ENCODE data around the gene OR51B2.

OR51B2 gene

DNA sequence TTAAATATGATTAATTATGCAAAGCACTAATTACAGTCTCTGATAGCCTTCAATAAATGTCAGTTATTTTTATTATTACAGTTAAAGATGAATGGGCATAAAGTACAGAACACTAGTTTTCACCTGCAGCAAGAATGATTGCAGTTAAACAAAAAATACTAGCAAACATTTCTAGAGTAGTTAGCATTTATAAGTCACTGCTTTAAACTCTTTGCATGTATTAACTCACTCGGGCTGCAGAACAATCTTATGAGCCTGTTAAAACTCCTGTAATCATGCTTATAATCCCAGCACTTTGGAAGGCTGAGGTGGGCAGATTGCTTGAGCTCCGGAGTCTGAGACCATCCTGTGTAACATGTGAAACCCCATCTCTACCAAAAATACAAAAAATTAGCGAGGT, 37.2 kb downstream of the OR51B2 start:
- no peak for TF ChIP-seq MYC (IDR thresholded peaks at IDR 0.05; ENCODE audit: low read depth, low read length)
- TF ChIP-seq, protein P1, sequence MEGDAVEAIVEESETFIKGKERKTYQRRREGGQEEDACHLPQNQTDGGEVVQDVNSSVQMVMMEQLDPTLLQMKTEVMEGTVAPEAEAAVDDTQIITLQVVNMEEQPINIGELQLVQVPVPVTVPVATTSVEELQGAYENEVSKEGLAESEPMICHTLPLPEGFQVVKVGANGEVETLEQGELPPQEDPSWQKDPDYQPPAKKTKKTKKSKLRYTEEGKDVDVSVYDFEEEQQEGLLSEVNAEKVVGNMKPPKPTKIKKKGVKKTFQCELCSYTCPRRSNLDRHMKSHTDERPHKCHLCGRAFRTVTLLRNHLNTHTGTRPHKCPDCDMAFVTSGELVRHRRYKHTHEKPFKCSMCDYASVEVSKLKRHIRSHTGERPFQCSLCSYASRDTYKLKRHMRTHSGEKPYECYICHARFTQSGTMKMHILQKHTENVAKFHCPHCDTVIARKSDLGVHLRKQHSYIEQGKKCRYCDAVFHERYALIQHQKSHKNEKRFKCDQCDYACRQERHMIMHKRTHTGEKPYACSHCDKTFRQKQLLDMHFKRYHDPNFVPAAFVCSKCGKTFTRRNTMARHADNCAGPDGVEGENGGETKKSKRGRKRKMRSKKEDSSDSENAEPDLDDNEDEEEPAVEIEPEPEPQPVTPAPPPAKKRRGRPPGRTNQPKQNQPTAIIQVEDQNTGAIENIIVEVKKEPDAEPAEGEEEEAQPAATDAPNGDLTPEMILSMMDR (IDR thresholded peaks at IDR 0.05; ENCODE audit: low read depth, low read length), result no peak
- no peak for DNase-seq (ENCODE audit: low read depth)
- H3K4me3 ChIP-seq (ENCODE audit: low read depth, low read length), result no peak overlapping the region

DNA sequence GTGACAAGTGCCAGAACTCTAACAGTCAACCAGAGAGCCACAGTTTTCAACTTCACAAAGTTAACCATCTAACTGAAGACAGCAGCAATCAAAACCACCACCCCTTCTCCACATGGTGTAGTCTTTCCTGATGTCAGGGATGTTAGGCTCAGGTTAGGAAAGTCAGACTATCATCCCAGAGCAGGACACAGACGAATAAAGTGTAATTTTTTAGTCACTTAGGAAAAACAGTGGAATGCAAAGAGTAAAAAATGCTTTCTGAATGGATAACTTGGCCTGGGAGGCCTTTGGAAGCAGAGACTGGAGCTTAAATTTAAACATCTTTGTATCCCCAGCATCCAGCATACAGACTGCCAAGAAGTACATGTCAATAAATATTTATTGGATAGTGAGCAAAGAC, 37.7 kb downstream of the OR51B2 start:
- H3K4me3 ChIP-seq (ENCODE audit: low read depth, low read length), result no peak overlapping the region
- TF ChIP-seq MYC (IDR thresholded peaks at IDR 0.05; ENCODE audit: low read depth, low read length) (no peak), POLR2A (IDR thresholded peaks at IDR 0.05; ENCODE audit: extremely low read depth, insufficient read length) (no peak)
- TF ChIP-seq, protein P1 (IDR thresholded peaks at IDR 0.05; ENCODE audit: low read depth, low read length), result no peak
- no peak for DNase-seq (ENCODE audit: low read depth)

DNA sequence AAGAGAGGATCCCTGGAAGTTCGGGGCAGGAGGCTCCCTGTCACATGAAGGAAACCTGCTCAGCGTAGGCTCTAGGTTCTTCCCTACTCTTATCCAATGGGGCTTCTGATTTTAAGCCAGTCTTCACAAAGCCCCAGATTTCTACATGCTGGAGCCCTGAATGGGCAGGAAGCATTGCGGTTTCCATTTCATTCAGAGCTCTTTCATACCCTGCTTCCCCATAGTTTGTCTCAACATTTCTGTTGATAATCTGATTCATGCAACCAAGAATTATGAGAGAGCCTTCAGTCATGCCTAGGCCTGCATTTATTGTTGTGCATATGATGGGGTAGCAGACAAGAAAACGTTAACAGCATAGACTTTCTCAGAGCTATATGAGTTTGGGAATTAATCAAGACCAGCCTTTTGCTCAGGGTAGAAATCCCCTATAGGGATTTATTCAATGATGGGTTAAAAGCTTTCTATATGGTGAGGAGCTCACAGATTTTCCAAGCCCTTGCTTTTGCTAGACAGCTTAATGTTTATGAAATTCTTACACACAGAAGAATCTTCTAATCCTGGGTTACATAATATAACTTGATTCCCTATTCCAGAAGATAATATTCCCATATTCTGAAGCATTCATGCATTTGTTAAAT, 38.3 kb downstream of the OR51B2 start:
- TF ChIP-seq POLR2A (IDR thresholded peaks at IDR 0.05; ENCODE audit: extremely low read depth, insufficient read length) (no peak), MYC (IDR thresholded peaks at IDR 0.05; ENCODE audit: low read depth, low read length) (no peak)
- TF ChIP-seq, protein P2, sequence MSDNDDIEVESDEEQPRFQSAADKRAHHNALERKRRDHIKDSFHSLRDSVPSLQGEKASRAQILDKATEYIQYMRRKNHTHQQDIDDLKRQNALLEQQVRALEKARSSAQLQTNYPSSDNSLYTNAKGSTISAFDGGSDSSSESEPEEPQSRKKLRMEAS (IDR thresholded peaks at IDR 0.05; ENCODE audit: low read depth, low read length), result no peak
- TF ChIP-seq, protein P1 (IDR thresholded peaks at IDR 0.05; ENCODE audit: low read depth, low read length), result no peak
- no peak overlapping the region for H3K4me3 ChIP-seq (ENCODE audit: low read depth, low read length)
- DNase-seq (ENCODE audit: low read depth), result no peak

DNA sequence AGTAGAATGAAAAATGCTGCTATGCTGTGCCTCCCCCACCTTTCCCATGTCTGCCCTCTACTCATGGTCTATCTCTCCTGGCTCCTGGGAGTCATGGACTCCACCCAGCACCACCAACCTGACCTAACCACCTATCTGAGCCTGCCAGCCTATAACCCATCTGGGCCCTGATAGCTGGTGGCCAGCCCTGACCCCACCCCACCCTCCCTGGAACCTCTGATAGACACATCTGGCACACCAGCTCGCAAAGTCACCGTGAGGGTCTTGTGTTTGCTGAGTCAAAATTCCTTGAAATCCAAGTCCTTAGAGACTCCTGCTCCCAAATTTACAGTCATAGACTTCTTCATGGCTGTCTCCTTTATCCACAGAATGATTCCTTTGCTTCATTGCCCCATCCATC, 39.5 kb downstream of the OR51B2 start:
- TF ChIP-seq, protein P1 (IDR thresholded peaks at IDR 0.05; ENCODE audit: low read depth, low read length), result no peak
- TF ChIP-seq, protein P2 (IDR thresholded peaks at IDR 0.05; ENCODE audit: low read depth, low read length), result no peak
- no peak for TF ChIP-seq MYC (IDR thresholded peaks at IDR 0.05; ENCODE audit: low read depth, low read length)
- no peak for TF ChIP-seq POLR2A (IDR thresholded peaks at IDR 0.05; ENCODE audit: extremely low read depth, insufficient read length)

DNA sequence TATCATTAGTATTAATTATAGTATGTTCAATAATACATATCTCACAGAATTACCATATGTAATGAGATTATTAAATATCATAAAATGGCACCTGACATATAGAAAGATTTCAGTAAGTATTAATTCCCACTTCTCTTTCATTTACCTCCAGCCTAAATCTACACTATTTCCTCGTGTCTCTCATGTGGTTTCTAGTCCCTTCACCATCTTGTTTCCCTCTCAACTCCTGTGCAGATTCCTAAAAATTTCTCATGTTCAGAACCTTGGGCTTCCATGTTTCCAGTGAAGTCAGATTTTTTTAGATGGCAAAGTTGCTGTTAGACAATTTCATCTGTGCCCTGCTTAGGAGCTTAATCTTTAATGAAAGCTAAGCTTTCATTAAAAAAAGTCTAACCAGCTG, 40.2 kb downstream of the OR51B2 start:
- TF ChIP-seq, protein P1 (IDR thresholded peaks at IDR 0.05; ENCODE audit: low read depth, low read length), result no peak
- TF ChIP-seq POLR2A (IDR thresholded peaks at IDR 0.05; ENCODE audit: extremely low read depth, insufficient read length), result no peak
- TF ChIP-seq MYC (IDR thresholded peaks at IDR 0.05; ENCODE audit: low read depth, low read length), result no peak
- DNase-seq (ENCODE audit: low read depth), result no peak

More for the DNA sequence above, 39.5 kb downstream of the OR51B2 start:
- no peak for DNase-seq (ENCODE audit: low read depth)
- H3K4me3 ChIP-seq (ENCODE audit: low read depth, low read length), result no peak overlapping the region

DNA sequence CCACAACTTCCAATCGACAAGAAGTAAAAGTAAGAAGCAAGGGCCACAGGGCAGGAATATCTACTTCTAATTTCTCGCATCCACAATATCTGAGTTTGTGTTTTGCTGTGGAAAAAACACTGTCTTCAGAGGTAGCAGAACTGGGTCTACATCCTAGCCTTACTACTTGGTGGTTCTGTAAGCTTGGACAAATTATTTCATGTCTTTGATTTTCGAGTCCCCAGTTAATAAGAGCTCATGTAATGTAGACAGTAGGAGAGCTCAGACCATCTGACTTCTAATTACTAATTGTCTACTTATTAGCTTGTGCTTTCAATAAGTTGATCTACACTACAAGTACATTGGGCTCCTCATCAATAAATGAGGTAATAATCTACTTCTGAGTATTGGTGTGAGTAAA, 41.0 kb downstream of the OR51B2 start:
- TF ChIP-seq, protein P2 (IDR thresholded peaks at IDR 0.05; ENCODE audit: low read depth, low read length), result no peak
- TF ChIP-seq POLR2A (IDR thresholded peaks at IDR 0.05; ENCODE audit: extremely low read depth, insufficient read length), result no peak
- TF ChIP-seq MYC (IDR thresholded peaks at IDR 0.05; ENCODE audit: low read depth, low read length), result no peak
- TF ChIP-seq, protein P1 (IDR thresholded peaks at IDR 0.05; ENCODE audit: low read depth, low read length), result no peak
- DNase-seq (ENCODE audit: low read depth), result no peak
- H3K4me3 ChIP-seq (ENCODE audit: low read depth, low read length), result no peak overlapping the region

More for the DNA sequence above, 40.2 kb downstream of the OR51B2 start:
- no peak overlapping the region for H3K4me3 ChIP-seq (ENCODE audit: low read depth, low read length)
